ENCODE data around the gene GAS6.

The GAS6 gene

GRCh38 chr13:113897966-113898365 is 34.1 kb upstream of the GAS6 start:
- H3K4me3 Mint-ChIP-seq: no peak overlapping the region
- DNase-seq: no peak
- ATAC-seq: no peak
- H3K27me3 Mint-ChIP-seq: peaks cover 37% of the 10 kb centered on the region
- H3K4me1 Mint-ChIP-seq: no peaks in the 10 kb centered on the region
- no peak overlapping the region for H3K27ac Mint-ChIP-seq
- no peaks in the 10 kb centered on the region for H3K9me3 Mint-ChIP-seq

GRCh38 chr13:113897161-113897560 is 33.3 kb upstream of the GAS6 start:
- Mint-ChIP-seq H3K4me3 (no peak overlapping the region), H3K27ac (no peak overlapping the region), H3K4me1 (no peaks in the 10 kb centered on the region), H3K9me3 (no peaks in the 10 kb centered on the region), H3K27me3 (peaks cover 37% of the 10 kb centered on the region)
- ATAC-seq (no peak), DNase-seq (no peak)

DNA sequence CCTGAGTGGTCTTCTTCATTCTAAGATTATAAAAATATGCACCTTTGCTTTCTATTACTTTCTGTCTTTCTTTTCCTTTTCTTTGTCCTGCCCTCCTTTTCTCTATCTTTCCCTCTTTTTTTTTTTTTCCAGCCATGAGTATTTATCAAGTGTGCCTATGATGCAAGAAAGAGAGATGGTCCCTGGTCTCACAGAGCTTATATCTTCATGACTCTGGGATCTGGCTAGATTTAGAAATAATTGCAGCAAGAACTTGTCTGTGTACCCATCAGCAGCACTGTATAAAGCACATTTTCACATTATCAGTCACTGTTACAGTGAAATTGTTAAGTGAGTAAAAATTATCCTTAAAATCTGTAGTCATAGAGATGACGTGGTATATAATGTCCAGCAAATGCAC is 31.6 kb upstream of the GAS6 start:
- no peak overlapping the region for H3K27ac Mint-ChIP-seq
- DNase-seq: no peak

GRCh38 chr13:113890774-113891480 is 27.1 kb upstream of the GAS6 start:
- Mint-ChIP-seq H3K27ac (no peak overlapping the region), H3K27me3 (peaks cover 29% of the 10 kb centered on the region), H3K9me3 (no peaks in the 10 kb centered on the region), H3K4me1 (no peaks in the 10 kb centered on the region), H3K4me3 (no peak overlapping the region)
- ATAC-seq (no peak), DNase-seq (no peak)

More for the DNA sequence above, 31.6 kb upstream of the GAS6 start:
- no peaks in the 10 kb centered on the region for H3K4me1 Mint-ChIP-seq
- peaks cover 37% of the 10 kb centered on the region for H3K27me3 Mint-ChIP-seq
- no peak overlapping the region for H3K4me3 Mint-ChIP-seq
- no peaks in the 10 kb centered on the region for H3K9me3 Mint-ChIP-seq
- ATAC-seq: no peak

DNA sequence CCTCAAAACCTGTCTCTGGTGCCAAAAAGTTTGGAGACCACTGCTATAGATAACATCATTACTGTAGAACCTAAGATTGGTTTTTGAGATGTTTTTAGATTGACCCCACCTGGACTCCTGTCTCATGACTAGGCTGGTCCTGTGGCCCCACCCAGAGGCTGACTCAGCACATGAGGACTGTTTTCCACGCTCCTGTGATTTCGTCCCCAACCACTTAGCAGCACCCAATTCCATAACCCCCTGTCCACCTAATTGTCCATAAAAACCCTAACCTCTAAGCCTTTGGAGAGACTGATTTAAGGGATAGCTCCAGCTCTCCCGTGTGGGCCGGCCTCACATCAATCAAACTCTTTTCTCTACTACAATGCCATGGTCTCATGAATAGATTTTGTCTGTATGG is 25.6 kb upstream of the GAS6 start:
- DNase-seq: no peak
- no peak for ATAC-seq
- Mint-ChIP-seq H3K4me1 (no peaks in the 10 kb centered on the region), H3K27me3 (peaks cover 19% of the 10 kb centered on the region), H3K4me3 (no peak overlapping the region), H3K27ac (no peak overlapping the region), H3K9me3 (no peaks in the 10 kb centered on the region)

- no peak overlapping the region for H3K4me3 Mint-ChIP-seq
- H3K4me1 Mint-ChIP-seq: no peaks in the 10 kb centered on the region
- H3K27ac Mint-ChIP-seq: no peak overlapping the region
- peaks cover 14% of the 10 kb centered on the region for H3K27me3 Mint-ChIP-seq
- H3K9me3 Mint-ChIP-seq: no peaks in the 10 kb centered on the region
- DNase-seq: no peak
- no peak for ATAC-seq
These were observed 24.9 kb upstream of the GAS6 start for GRCh38 chr13:113888701-113889330.

DNA sequence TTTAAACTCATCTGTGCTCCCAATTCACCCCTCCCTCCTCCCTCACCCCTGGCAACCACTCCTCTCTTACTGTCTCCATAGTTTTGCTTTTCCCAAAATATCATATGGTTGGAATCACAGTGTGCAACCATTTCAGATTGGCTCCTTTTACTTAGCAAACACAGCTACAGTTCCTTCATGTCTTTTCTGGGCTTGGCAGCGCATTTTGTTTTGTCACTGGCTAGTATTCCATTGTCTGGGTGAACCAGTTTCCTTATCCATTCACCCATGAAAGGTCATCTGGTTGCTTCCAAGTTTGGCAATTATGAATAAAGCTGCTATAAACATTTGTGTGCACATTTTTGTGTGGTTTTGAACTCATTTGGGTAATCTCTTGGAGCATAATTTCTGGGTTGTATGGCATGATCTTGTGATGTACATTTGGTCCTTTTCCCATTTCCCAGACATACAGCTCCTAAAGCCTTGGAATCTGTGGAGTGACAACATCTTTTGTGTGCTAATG is 23.9 kb upstream of the GAS6 start:
- no peaks in the 10 kb centered on the region for H3K9me3 Mint-ChIP-seq
- no peak for DNase-seq
- no peak overlapping the region for H3K27ac Mint-ChIP-seq
- peaks cover 2% of the 10 kb centered on the region for H3K4me1 Mint-ChIP-seq
- peaks cover 11% of the 10 kb centered on the region for H3K27me3 Mint-ChIP-seq
- H3K4me3 Mint-ChIP-seq: no peak overlapping the region
- no peak for ATAC-seq

DNA sequence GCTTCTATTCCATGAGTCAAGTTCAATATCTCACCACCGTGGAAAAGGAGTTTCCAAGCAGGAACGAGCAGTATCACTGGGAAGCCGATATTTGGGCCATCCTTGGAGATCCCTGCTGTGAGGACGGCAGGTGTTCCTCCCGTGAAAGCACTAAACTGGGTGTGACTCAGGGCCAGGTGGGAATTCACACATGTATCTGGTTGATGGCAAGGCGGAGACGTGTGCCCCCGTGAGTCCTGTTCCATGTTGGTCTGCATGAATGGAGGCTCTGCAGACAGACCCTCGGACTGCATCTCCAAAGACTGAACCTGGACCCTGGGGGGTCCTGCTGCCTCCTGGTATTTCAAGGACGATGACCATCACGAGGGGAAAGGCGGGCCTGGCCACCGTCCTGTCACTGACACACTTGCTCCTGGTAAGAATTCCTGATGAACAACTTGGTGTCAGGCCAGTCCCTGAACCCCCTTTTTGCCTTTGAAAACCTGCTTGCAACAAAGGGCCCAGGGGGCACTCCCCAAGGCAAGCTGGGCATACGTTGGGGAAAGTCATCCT is 22.8 kb upstream of the GAS6 start:
- DNase-seq: no peak
- no peaks in the 10 kb centered on the region for H3K9me3 Mint-ChIP-seq
- H3K4me1 Mint-ChIP-seq: peaks cover 13% of the 10 kb centered on the region
- H3K4me3 Mint-ChIP-seq: no peak overlapping the region
- no peak overlapping the region for H3K27ac Mint-ChIP-seq
- H3K27me3 Mint-ChIP-seq: peaks cover 11% of the 10 kb centered on the region
- no peak for ATAC-seq

- no peak overlapping the region for H3K4me3 Mint-ChIP-seq
- no peak overlapping the region for H3K27ac Mint-ChIP-seq
- DNase-seq: no peak
- peaks cover 25% of the 10 kb centered on the region for H3K4me1 Mint-ChIP-seq
- H3K27me3 Mint-ChIP-seq: peaks cover 11% of the 10 kb centered on the region
- no peaks in the 10 kb centered on the region for H3K9me3 Mint-ChIP-seq
- ATAC-seq: no peak
These were observed 20.9 kb upstream of the GAS6 start for GRCh38 chr13:113884821-113885220.

DNA sequence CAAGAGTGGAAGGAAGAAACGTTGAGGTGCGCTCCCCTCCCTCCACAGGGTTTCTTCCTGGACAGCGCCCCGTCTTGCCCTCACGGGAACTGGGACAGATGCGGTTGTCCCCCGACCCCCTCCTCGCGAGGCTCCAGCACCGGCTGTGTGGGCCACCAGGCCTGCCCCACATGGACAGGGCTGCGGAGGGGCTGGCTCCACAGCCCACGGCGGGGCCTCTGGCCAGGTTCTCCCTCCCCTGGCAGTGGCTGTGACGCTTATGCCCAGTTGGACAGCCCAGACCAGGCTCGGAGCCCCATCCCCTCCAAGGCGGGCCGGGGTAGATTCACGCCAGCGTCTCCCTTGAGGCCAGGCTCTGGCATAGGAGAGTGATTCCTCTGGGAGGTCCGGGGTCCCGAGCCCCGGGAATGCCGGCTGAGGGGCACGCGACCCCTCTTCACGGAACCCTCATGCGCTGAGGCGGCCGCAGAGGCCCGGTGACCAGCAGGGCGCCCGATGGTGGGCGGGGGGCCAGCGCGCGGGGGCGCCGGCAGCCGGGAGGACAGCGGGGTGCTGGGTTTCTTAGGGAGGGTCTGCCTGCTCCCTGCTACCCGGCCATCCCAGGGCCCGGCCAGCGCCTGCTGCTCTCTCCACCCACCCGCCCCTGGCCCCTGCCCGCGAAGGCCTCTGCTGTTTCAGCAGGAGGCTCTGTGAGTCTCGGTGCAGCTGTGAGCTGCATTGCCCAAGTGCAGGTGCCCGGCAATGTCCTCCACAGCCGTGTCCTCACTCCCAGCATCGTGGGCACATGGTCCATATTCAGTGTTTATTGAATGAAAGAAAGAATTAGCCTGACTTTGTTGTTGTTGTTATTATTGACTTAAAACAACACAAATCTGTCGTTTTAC is 20.3 kb upstream of the GAS6 start:
- H3K27ac Mint-ChIP-seq: no peak overlapping the region
- no peak for DNase-seq
- H3K4me3 Mint-ChIP-seq: no peak overlapping the region
- peaks cover 25% of the 10 kb centered on the region for H3K4me1 Mint-ChIP-seq
- ATAC-seq: no peak
- peaks cover 11% of the 10 kb centered on the region for H3K27me3 Mint-ChIP-seq
- H3K9me3 Mint-ChIP-seq: no peaks in the 10 kb centered on the region

DNA sequence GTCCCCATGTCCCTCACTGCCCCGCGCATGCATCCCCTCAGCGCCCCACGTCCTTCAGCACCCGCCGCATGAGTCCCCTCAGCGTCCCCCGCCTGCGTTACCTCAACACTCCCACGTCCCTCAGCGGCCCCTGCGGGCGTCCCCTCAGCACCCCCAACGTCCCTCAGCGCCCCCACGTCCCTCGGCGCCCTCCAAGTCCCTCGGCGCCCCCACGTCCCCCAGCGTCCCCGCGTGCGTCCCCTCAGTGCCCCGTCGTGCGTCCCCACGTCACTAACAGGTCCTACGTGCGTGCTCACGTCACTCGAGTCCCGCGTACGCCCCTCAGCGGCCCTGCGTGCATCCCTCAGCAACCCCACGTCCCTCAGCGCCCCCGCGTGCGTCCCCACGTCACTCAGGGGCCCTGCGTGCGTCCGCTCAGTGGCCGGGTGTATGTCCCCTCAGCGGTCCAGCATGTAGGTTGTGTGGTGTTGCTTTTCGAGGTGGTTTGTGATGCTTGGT is 19.5 kb upstream of the GAS6 start:
- Mint-ChIP-seq H3K4me3 (no peak overlapping the region), H3K27ac (no peak overlapping the region), H3K9me3 (no peaks in the 10 kb centered on the region), H3K4me1 (peaks cover 25% of the 10 kb centered on the region), H3K27me3 (peaks cover 11% of the 10 kb centered on the region)
- no peak for DNase-seq
- peak; percentile 51 for ATAC-seq

GRCh38 chr13:113882716-113883115 is 18.8 kb upstream of the GAS6 start:
- Mint-ChIP-seq H3K27me3 (peaks cover 11% of the 10 kb centered on the region), H3K4me1 (peaks cover 25% of the 10 kb centered on the region), H3K9me3 (no peaks in the 10 kb centered on the region), H3K27ac (no peak overlapping the region), H3K4me3 (no peak overlapping the region)
- no peak for DNase-seq
- ATAC-seq: no peak

GRCh38 chr13:113882267-113882630 is 18.4 kb upstream of the GAS6 start:
- ATAC-seq: no peak
- no peak for DNase-seq
- Mint-ChIP-seq H3K4me1 (peaks cover 28% of the 10 kb centered on the region), H3K27ac (no peak overlapping the region), H3K4me3 (no peak overlapping the region), H3K9me3 (no peaks in the 10 kb centered on the region), H3K27me3 (peaks cover 11% of the 10 kb centered on the region)

DNA sequence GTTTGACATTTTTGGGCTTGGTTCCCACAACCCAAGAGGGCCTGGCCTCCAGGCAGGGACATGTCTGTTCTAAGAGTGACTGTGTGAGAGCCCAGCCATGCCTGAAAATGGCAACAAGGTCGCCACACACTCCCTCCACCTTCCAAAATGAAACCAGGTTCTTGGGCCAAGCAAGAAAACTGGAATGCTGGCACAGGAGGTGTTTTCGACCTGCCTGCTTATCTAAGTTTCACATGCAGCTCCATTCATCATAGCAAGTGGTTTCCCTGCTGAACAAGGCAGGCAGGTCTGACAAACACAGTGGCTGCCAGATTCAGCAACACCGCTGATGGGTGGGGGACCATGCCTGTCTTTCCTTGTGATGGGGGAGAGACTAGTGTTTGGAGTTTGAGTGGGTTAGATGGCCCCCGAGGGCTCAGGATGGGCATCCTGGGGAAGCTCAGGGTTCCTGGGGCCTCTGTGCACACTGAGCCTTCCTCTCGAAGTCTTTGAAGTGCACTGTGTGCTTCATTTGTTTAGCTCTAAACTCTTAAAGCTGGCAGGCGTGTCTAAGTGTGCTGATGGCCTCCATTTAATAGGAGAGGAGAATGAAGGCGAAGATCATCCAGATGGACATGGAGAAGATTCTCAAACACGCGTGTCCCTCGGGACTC is 17.9 kb upstream of the GAS6 start:
- no peak for DNase-seq
- H3K27ac Mint-ChIP-seq: peak overlapping the region in 1 of 2 donors; percentile 13
- ATAC-seq: peak; percentile 14
- no peaks in the 10 kb centered on the region for H3K9me3 Mint-ChIP-seq
- peaks cover 11% of the 10 kb centered on the region for H3K27me3 Mint-ChIP-seq
- no peak overlapping the region for H3K4me3 Mint-ChIP-seq
- H3K4me1 Mint-ChIP-seq: peaks cover 33% of the 10 kb centered on the region

All from stimulated activated naive CD8-positive, alpha-beta T cell treated with anti-CD3 and anti-CD28 coated beads, Interleukin-15, amount 100 ng/mL, for 72 hours (primary cell).